GOT3 (cell line): Measurements from ENCODE around the gene EMP2.

Experiments used
- DNase-seq: peaks from one replicate; lab custom pipeline; 2025; ENCODE audit warnings: mixed read lengths; lab: John Stamatoyannopoulos, UW

The EMP2 gene

DNA sequence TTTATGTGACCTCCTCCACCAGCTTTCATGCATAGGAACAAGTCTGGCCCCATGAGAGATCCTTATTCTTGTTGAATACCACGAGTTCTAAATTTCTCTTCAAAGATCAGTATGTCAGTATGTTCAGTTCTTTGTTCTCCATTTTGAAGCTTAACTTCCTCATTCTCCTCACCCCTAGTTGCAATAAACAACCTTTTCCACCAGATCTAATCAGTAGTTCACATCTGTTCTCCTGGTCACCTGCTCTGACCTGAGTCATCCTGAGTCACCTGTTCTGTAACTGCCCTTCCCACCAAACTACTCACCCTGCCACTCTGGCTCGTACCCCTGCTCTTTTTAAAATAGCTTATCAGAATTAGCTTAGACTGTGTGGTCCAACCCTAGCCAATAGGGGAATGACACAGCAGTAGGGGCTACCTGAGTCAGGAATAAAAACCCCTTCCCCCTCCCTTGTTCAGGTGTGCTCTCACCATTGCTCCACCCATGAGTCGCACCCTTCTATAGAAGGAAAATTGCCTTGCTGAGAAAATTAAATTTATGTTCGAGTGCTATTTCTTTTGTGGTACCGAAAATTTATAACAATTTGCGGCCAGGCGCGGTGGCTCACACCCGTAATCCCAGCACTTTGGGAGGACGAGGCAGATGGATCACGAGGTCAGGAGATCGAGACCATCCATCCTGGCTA lies 94.6 kb downstream of the EMP2 start:
- DNase-seq = no peak

DNA sequence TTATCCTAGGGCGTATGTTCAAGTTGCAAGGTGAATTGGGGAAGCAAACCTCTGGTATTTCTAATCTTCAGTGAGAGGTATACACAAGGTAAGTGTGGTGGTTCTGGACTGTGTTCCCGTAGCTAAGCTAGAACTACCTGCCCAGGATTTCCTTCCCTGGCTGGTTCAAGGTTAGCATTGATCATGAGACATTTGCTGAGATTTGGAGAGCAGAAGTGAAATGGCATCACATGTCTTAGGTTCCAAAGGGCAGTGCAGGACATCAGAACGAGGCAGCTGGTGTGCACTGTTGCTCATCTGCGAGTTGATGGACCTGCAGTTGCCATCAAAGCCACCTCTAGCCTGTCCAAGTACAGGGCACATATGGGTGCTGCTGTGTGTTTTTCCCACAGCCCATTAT lies 95.2 kb downstream of the EMP2 start:
- no peak for DNase-seq

DNA sequence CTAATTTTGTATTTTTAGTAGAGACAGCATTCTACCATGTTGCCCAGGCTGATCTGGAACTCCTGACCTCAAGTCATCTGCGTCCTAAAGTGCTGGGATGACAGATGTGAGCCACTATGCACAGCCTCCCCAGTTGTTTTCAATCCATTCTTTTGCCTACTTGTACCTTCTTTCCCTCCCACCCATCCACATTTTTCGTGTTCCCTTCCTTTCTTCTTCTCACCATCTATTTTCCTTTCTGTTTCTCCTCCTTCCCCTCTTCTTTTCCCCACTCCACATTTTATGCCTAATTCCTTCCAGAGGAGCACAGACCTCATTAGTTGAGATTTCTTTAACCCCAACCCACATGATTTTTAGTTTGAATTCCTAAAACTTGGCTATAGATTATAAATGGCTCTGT lies 100.2 kb downstream of the EMP2 start:
- DNase-seq = no peak
